ENCODE measurements around the gene CSNK1A1L. TPM values are rescaled to one million over a fixed set of nuclear protein-coding genes. Genes with fewer than 3 reads are reported as not detected.
A peak's percentile ranks its signal among the peaks of the same experiment; 100 is the strongest.

CSNK1A1L gene
- total and polyA plus RNA-seq, 2 of the 13 experiments (the other 11 are each of a cell fraction or from before 2014, with no cell fraction given) = not detected

DNA sequence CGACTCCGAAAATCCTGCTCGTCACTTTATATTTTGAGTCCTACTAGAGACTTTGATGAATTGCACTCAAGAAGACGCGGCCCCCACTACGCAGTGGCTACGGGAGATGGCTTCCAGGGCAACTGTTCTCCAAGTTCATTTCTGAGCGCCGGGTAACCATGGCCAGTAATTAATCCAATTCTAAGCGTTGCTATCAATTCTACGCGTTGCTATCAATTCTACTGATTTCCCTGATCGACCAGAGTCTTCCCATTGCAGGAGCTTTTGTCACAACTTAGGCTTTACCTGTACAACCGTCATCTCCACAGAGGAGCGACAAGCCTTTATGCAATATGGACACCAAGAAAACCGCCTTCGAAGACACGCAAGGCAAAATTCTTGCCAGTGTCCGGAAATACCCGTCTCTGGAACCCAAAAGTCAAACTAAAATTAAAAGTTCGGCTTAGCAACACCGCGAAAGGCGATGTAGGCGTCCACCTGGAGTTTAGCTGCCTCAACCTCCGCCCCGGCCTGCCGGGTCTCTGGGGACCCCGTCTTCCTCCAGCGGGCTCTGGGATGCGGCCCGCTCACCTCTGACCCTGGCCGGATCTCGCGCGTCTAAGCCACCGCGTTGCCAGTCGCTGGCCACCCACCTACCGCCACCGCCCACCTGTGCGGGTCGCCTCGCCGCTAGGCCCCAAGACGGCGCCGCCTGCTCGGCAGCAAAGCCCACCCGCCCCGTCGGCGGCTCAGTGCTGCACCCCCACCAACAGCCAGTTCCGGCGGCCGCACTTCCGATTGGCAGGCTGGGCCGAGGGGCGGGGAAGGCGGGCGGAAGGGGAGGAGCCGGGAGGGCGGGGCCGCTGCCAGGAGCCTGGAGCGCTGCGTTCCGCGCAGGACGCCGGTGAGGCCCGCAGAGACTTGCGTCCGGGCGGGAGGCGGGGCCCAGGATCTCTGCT is 46.3 kb downstream of the CSNK1A1L start, which contains the start of gene SUPT20H (continued):
- TF ChIP-seq, protein P1, sequence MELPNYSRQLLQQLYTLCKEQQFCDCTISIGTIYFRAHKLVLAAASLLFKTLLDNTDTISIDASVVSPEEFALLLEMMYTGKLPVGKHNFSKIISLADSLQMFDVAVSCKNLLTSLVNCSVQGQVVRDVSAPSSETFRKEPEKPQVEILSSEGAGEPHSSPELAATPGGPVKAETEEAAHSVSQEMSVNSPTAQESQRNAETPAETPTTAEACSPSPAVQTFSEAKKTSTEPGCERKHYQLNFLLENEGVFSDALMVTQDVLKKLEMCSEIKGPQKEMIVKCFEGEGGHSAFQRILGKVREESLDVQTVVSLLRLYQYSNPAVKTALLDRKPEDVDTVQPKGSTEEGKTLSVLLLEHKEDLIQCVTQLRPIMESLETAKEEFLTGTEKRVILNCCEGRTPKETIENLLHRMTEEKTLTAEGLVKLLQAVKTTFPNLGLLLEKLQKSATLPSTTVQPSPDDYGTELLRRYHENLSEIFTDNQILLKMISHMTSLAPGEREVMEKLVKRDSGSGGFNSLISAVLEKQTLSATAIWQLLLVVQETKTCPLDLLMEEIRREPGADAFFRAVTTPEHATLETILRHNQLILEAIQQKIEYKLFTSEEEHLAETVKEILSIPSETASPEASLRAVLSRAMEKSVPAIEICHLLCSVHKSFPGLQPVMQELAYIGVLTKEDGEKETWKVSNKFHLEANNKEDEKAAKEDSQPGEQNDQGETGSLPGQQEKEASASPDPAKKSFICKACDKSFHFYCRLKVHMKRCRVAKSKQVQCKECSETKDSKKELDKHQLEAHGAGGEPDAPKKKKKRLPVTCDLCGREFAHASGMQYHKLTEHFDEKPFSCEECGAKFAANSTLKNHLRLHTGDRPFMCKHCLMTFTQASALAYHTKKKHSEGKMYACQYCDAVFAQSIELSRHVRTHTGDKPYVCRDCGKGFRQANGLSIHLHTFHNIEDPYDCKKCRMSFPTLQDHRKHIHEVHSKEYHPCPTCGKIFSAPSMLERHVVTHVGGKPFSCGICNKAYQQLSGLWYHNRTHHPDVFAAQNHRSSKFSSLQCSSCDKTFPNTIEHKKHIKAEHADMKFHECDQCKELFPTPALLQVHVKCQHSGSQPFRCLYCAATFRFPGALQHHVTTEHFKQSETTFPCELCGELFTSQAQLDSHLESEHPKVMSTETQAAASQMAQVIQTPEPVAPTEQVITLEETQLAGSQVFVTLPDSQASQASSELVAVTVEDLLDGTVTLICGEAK (IDR thresholded peaks at IDR 0.05) = no peak
- TF ChIP-seq, protein P1 (CRISPR knock-in tag; IDR thresholded peaks at IDR 0.05) = peak; percentile 47; the same call in 1 of the 2 replicates
- TF ChIP-seq ZNF256 (CRISPR knock-in tag; conservative IDR thresholded peaks at IDR 0.05) (no peak), FOXO4 (CRISPR knock-in tag; conservative IDR thresholded peaks at IDR 0.05) (no peak), NR1H2 (CRISPR knock-in tag; IDR thresholded peaks at IDR 0.05; ENCODE audit: borderline replicate concordance, low read depth) (no peak), PHB2 (IDR thresholded peaks at IDR 0.05; ENCODE audit: partially characterized antibody) (no peak), ZNF784 (CRISPR knock-in tag; IDR thresholded peaks at IDR 0.05; ENCODE audit: borderline replicate concordance) (peak; percentile 84; the same call in 1 of the 2 replicates), FLYWCH1 (CRISPR knock-in tag; IDR thresholded peaks at IDR 0.05) (no peak), ZNF280B (CRISPR knock-in tag; IDR thresholded peaks at IDR 0.05; ENCODE audit: borderline replicate concordance) (no peak), SRSF4 (IDR thresholded peaks at IDR 0.05; ENCODE audit: low read depth, low read length, poor library complexity, severe bottlenecking) (no peak), RARA (CRISPR knock-in tag; IDR thresholded peaks at IDR 0.05) (peak; percentile 46; the same call in 1 of the 2 replicates), ZNF496 (CRISPR knock-in tag; IDR thresholded peaks at IDR 0.05; ENCODE audit: insufficient replicate concordance) (no peak), SMAD1 (CRISPR knock-in tag; IDR thresholded peaks at IDR 0.05; ENCODE audit: borderline replicate concordance, low read depth) (no peak), GZF1 (CRISPR knock-in tag; IDR thresholded peaks at IDR 0.05) (no peak)
